IMR-90 (cell line): Measurements from ENCODE around the gene RGS9. TPM values are rescaled to one million over a fixed set of nuclear protein-coding genes. Genes with fewer than 3 reads are reported as not detected.

Experiments used
- ATAC-seq: fragments of 200-7000 bp; cut with Tn5 transposase; 2 replicates; pipeline ENCODE4 v1.9.1; 2020; ENCODE audit warnings: low read depth, mild to moderate bottlenecking, moderate library complexity
- BruUV-seq: library from RNA; stranded (reverse); fragments of 400-500 nt; replicated peaks from 2 replicates; lab custom pipeline; 2021; lab: Mats Ljungman, UMichigan
- CTCF ChIA-PET: fragments of 300-600 bp; formaldehyde crosslinking; extraction: SDS; loops from one replicate; lab custom pipeline; 2021; ENCODE audit warnings: antibody characterized with exemption; lab: Yijun Ruan, JAX
- POLR2A ChIA-PET: fragments of 300-600 bp; sonication (Branson Sonifier 250); formaldehyde crosslinking; loops from one replicate; lab custom pipeline; 2022; ENCODE audit warnings: antibody characterized with exemption; ENCODE audit not compliant: unreplicated experiment; lab: Charles Lee
- DNase-seq: peaks from one replicate; pipeline ENCODE4 v3.0.0; 2013
- H2AFZ ChIP-seq: replicated peaks from 2 replicates; pipeline ENCODE3; 2013; ENCODE audit warnings: low read length, mild to moderate bottlenecking; ENCODE audit not compliant: poor library complexity
- H2AK5ac ChIP-seq: 2 replicates; pipeline ENCODE4 v1.6.1; 2013; ENCODE audit warnings: low read depth, low read length, inconsistent platforms
- H2AK9ac ChIP-seq: replicated peaks from 2 replicates; pipeline ENCODE3; 2013; ENCODE audit warnings: mild to moderate bottlenecking, low read depth, low read length, moderate library complexity; ENCODE audit not compliant: poor library complexity
- H2BK120ac ChIP-seq: 2 replicates; pipeline ENCODE4 v1.6.1; 2013; ENCODE audit warnings: low read depth, low read length, inconsistent platforms
- H2BK15ac ChIP-seq: 3 replicates; pipeline ENCODE4 v1.6.1; 2013; ENCODE audit warnings: low read depth, low read length, inconsistent platforms
- H2BK20ac ChIP-seq: 2 replicates; pipeline ENCODE4 v1.6.1; 2013; ENCODE audit warnings: low read depth, mild to moderate bottlenecking, inconsistent platforms, low read length, moderate library complexity
- H2BK5ac ChIP-seq: 2 replicates; pipeline ENCODE4 v1.6.1; 2013; ENCODE audit warnings: mild to moderate bottlenecking, low read depth, low read length, inconsistent platforms; ENCODE audit not compliant: poor library complexity, severe bottlenecking
- H3K14ac ChIP-seq: replicated peaks from 2 replicates; pipeline ENCODE4 v1.6.1; 2013; ENCODE audit warnings: low read depth, low read length, inconsistent platforms
- H3K18ac ChIP-seq: 2 replicates; pipeline ENCODE4 v1.6.1; 2013; ENCODE audit warnings: low read depth, low read length, control low read depth
- H3K23ac ChIP-seq: 2 replicates; pipeline ENCODE4 v1.6.1; 2013; ENCODE audit warnings: low read depth, low read length, inconsistent platforms
- H3K27ac ChIP-seq: 2 replicates; pipeline ENCODE4 v1.5.1; 2013; ENCODE audit warnings: mild to moderate bottlenecking, control low read depth, low read length; ENCODE audit not compliant: insufficient read depth
- H3K27me3 ChIP-seq: 2 replicates; pipeline ENCODE4 v1.6.1; 2013; ENCODE audit warnings: low read length; ENCODE audit not compliant: control insufficient read depth, insufficient read depth
- H3K36me3 ChIP-seq: 2 replicates; pipeline ENCODE4 v1.6.1; 2013; ENCODE audit warnings: low read length, mixed read lengths; ENCODE audit not compliant: control insufficient read depth, insufficient read depth
- H3K4ac ChIP-seq: 2 replicates; pipeline ENCODE4 v1.6.1; 2013; ENCODE audit warnings: low read depth, low read length, inconsistent platforms
- H3K4me1 ChIP-seq: 2 replicates; pipeline ENCODE4 v1.6.1; 2013; ENCODE audit warnings: low read length, mixed read lengths; ENCODE audit not compliant: control insufficient read depth, insufficient read depth
- H3K4me2 ChIP-seq: 2 replicates; pipeline ENCODE4 v1.6.1; 2013; ENCODE audit warnings: low read depth, mild to moderate bottlenecking, control low read depth, low read length, moderate library complexity
- H3K4me3 ChIP-seq: 2 replicates; pipeline ENCODE4 v1.5.1; 2013; ENCODE audit warnings: low read depth, mild to moderate bottlenecking, control low read depth, low read length, moderate library complexity; ENCODE audit not compliant: insufficient read depth
- H3K56ac ChIP-seq: 2 replicates; pipeline ENCODE4 v1.6.1; 2013; ENCODE audit warnings: low read length, inconsistent platforms; ENCODE audit not compliant: insufficient read depth; ENCODE audit errors: extremely low read depth
- H3K79me1 ChIP-seq, 2 experiments: 2 replicates each; pipeline ENCODE4 v1.6.1; 2013; ENCODE audit warnings: low read length in 2 of 2, inconsistent platforms in 1 of 2, low read depth in 1 of 2
- H3K9ac ChIP-seq: 2 replicates; pipeline ENCODE4 v1.6.1; 2013; ENCODE audit warnings: low read depth, low read length, control low read depth
- H3K9me1 ChIP-seq: 2 replicates; pipeline ENCODE4 v1.6.1; 2013; ENCODE audit warnings: low read length, inconsistent platforms; ENCODE audit not compliant: insufficient read depth
- H3K9me3 ChIP-seq: 2 replicates; pipeline ENCODE4 v1.6.1; 2013; ENCODE audit warnings: low read length; ENCODE audit not compliant: control insufficient read depth, insufficient read depth
- H4K20me1 ChIP-seq: 2 replicates; pipeline ENCODE4 v1.6.1; 2013; ENCODE audit warnings: low read length, inconsistent platforms; ENCODE audit not compliant: insufficient read depth
- H4K5ac ChIP-seq: 2 replicates; pipeline ENCODE4 v1.6.1; 2013; ENCODE audit warnings: mild to moderate bottlenecking, low read depth, low read length, control low read depth
- H4K8ac ChIP-seq, 2 experiments: 2 replicates each; pipeline ENCODE4 v1.6.1; 2013; ENCODE audit warnings: low read depth in 2 of 2, low read length in 2 of 2, control low read depth in 1 of 2, inconsistent platforms in 1 of 2
- H4K91ac ChIP-seq: 2 replicates; pipeline ENCODE4 v1.6.1; 2013; ENCODE audit warnings: low read depth, low read length, inconsistent platforms; ENCODE audit not compliant: insufficient read depth
- BHLHE40 ChIP-seq: fragments of 150-350 bp; IDR thresholded peaks from 2 replicates; pipeline ENCODE4 v1.6.1; 2016; ENCODE audit warnings: mild to moderate bottlenecking, low read depth, low read length
- CEBPB ChIP-seq: IDR thresholded peaks from 2 replicates; pipeline ENCODE4 v1.6.1; 2012; ENCODE audit warnings: low read depth, low read length, improper control_type of control experiment
- CHD1 ChIP-seq: IDR thresholded peaks from 2 replicates; pipeline ENCODE4 v1.6.1; 2012; ENCODE audit warnings: low read depth, low read length, improper control_type of control experiment
- FOS ChIP-seq: fragments of 150-350 bp; IDR thresholded peaks from 2 replicates; pipeline ENCODE4 v1.6.1; 2016; ENCODE audit warnings: low read depth, low read length
- MAFK ChIP-seq: IDR thresholded peaks from 2 replicates; pipeline ENCODE4 v1.6.1; 2012; ENCODE audit warnings: low read depth, low read length, improper control_type of control experiment
- MAZ ChIP-seq: IDR thresholded peaks from 2 replicates; pipeline ENCODE4 v1.6.1; 2012; ENCODE audit warnings: low read depth, mild to moderate bottlenecking, low read length, improper control_type of control experiment, moderate library complexity, borderline replicate concordance
- MXI1 ChIP-seq: IDR thresholded peaks from 2 replicates; pipeline ENCODE4 v1.6.1; 2012; ENCODE audit warnings: low read depth, mild to moderate bottlenecking, low read length, moderate library complexity, borderline replicate concordance
- NFE2L2 ChIP-seq: fragments of 150-350 bp; IDR thresholded peaks from 2 replicates; pipeline ENCODE4 v1.6.1; 2016; ENCODE audit warnings: low read depth, mild to moderate bottlenecking, low read length
- POLR2A ChIP-seq: IDR thresholded peaks from 2 replicates; pipeline ENCODE4 v1.6.1; 2012; ENCODE audit warnings: mild to moderate bottlenecking, low read depth, low read length
- RAD21 ChIP-seq: IDR thresholded peaks from 2 replicates; pipeline ENCODE4 v1.6.1; 2012; ENCODE audit warnings: low read length, improper control_type of control experiment
- RCOR1 ChIP-seq: IDR thresholded peaks from 2 replicates; pipeline ENCODE4 v1.6.1; 2012; ENCODE audit warnings: mild to moderate bottlenecking, low read length, improper control_type of control experiment; ENCODE audit not compliant: insufficient replicate concordance
- RFX5 ChIP-seq: IDR thresholded peaks from 2 replicates; pipeline ENCODE4 v1.8.0; 2012; ENCODE audit warnings: low read depth, mild to moderate bottlenecking, low read length, moderate library complexity
- SMC3 ChIP-seq: fragments of 150-350 bp; IDR thresholded peaks from 2 replicates; pipeline ENCODE4 v1.6.1; 2016; ENCODE audit warnings: low read depth, mild to moderate bottlenecking, antibody characterized with exemption, low read length, moderate library complexity
- USF2 ChIP-seq: fragments of 150-350 bp; IDR thresholded peaks from 2 replicates; pipeline ENCODE4 v1.6.1; 2017; ENCODE audit warnings: mild to moderate bottlenecking, antibody characterized with exemption, low read length, low read depth
- WGBS, 2 experiments: methylation state at CpG; one replicate each; pipeline versions ENCODE4 v1.1.5 to v1.1.7; 2013; ENCODE audit warnings: missing lambda C conversion rate in 2 of 2; ENCODE audit not compliant: insufficient read length in 1 of 2; ENCODE audit errors: extremely low coverage in 2 of 2; 5-methylcytosine and 5-hydroxymethylcytosine counted together
- dilution Hi-C: fragments of 300-500 bp; cut with HindIII; formaldehyde crosslinking; loops from one replicate; pipeline ENCODE4 v1.14.3; 2018; ENCODE audit warnings: low sequenced_read_pairs; ENCODE audit not compliant: unreplicated experiment
- in situ Hi-C: fragments of 300-500 bp; cut with MboI; formaldehyde crosslinking; loops from 3 replicates; pipeline ENCODE4 v1.14.3; 2019; ENCODE audit warnings: low sequenced_read_pairs, inconsistent platforms, mixed read lengths
- intact Hi-C: fragments of 100-400 bp; cut with micrococcal nuclease; formaldehyde crosslinking; loops from 2 replicates; pipeline ENCODE4 v1.10.0; 2022
- polyA plus RNA-seq, 3 experiments: library from polyadenylated mRNA; depleted of rRNA; stranded (reverse); fragments of >200 nt; gene quantifications; 2 replicates each; pipeline ENCODE4 v1.2.3, GENCODE V29; 2012; ENCODE audit warnings: low replicate concordance in 1 of 3
- total RNA-seq: library from RNA; depleted of rRNA; stranded (reverse); fragments of >200 nt; gene quantifications from 2 replicates; pipeline ENCODE4 v1.2.3, GENCODE V29; 2012
- TF ChIP-seq, protein P1 (sequence below): conservative IDR thresholded peaks from 2 replicates; pipeline ENCODE4 v1.5.1; 2012; ENCODE audit warnings: mild to moderate bottlenecking, low read depth, low read length, improper control_type of control experiment

RGS9 gene
- total and polyA plus RNA-seq, 2 of the 4 experiments (the other 2 are of a cell fraction), result 0.90 to 1.1 TPM

DNA sequence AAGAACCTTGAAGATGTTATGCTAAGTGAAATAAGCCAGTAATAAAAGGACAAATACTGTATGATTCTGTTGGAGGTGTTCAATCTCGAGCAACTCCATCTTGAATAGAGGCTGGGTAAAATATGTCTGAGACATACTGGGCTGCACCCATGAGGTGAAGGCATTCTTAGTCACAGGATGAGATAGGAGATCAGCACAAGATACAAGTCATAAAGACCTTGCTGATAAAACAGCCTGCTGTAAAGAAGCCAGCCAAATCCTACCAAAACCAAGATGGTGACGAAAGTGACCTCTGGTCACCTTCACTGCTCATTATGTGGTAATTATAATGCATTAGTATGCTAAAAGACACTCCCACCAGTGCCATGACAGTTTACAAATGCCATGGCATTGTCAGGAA, 98.1 kb downstream of the RGS9 start:
- Histone ChIP-seq H3K9me3 (no peaks in the 10 kb centered on the region; the same call in 1 of the 2 replicates), H3K14ac (no peak overlapping the region), H3K4me2 (no peak overlapping the region), H3K27ac (no peak overlapping the region), H3K4me3 (no peak overlapping the region), H3K18ac (no peak overlapping the region), H3K23ac (no peak overlapping the region), H2BK120ac (no peak overlapping the region), H4K5ac (no peak overlapping the region), H3K36me3 (no peaks in the 10 kb centered on the region), H4K91ac (no peak overlapping the region), H3K4me1 (no peaks in the 10 kb centered on the region), H4K20me1 (no peaks in the 10 kb centered on the region), H3K56ac (no peak overlapping the region), H2AK5ac (no peak overlapping the region), H2BK15ac (no peak overlapping the region), H2BK5ac (no peak overlapping the region), H2AFZ (no peak overlapping the region), H2AK9ac (no peak overlapping the region), H3K4ac (no peak overlapping the region), H4K8ac (no peak overlapping the region), H3K9me1 (no peaks in the 10 kb centered on the region), H3K79me1 (no peaks in the 10 kb centered on the region), H3K27me3 (peaks cover 5% of the 10 kb centered on the region), H3K9ac (no peak overlapping the region), H2BK20ac (no peak overlapping the region)
- TF ChIP-seq POLR2A, result no peak
- no peak for TF ChIP-seq CEBPB
- no peak for TF ChIP-seq RAD21
- TF ChIP-seq MXI1, result no peak
- no peak for TF ChIP-seq SMC3
- no peak for TF ChIP-seq CHD1
- TF ChIP-seq MAZ, result no peak
- TF ChIP-seq RCOR1, result no peak
- TF ChIP-seq, protein P1, sequence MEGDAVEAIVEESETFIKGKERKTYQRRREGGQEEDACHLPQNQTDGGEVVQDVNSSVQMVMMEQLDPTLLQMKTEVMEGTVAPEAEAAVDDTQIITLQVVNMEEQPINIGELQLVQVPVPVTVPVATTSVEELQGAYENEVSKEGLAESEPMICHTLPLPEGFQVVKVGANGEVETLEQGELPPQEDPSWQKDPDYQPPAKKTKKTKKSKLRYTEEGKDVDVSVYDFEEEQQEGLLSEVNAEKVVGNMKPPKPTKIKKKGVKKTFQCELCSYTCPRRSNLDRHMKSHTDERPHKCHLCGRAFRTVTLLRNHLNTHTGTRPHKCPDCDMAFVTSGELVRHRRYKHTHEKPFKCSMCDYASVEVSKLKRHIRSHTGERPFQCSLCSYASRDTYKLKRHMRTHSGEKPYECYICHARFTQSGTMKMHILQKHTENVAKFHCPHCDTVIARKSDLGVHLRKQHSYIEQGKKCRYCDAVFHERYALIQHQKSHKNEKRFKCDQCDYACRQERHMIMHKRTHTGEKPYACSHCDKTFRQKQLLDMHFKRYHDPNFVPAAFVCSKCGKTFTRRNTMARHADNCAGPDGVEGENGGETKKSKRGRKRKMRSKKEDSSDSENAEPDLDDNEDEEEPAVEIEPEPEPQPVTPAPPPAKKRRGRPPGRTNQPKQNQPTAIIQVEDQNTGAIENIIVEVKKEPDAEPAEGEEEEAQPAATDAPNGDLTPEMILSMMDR, result no peak
- TF ChIP-seq MAFK, result no peak
- TF ChIP-seq NFE2L2, result no peak
- TF ChIP-seq RFX5, result no peak
- TF ChIP-seq USF2, result no peak
- TF ChIP-seq FOS, result no peak
- no peak for TF ChIP-seq BHLHE40
- WGBS, 2 experiments, result no CpG with 5 or more reads among the region's 2 CpGs
- dilution Hi-C loops, result no loop called here
- ChIA-PET POLR2A (no interaction called here), CTCF (no interaction called here)
- intact Hi-C loops, result loop anchor here (1.0 to 10.0 kb wide), 2 partner anchors 43 to 1670 kb away; no protein-coding TSS in a partner anchor
- ATAC-seq (no peak), DNase-seq (no peak)
- BruUV-seq, result no TSS peak
- in situ Hi-C loops, result loop anchor here (25.0 kb wide), 1 partner anchor 1427 kb away; no protein-coding TSS in a partner anchor
